Measurements from ENCODE around the gene SNX32.
A peak's percentile ranks its signal among the peaks of the same experiment; 100 is the strongest.

SNX32 gene

GRCh38 chr11:65882120-65883057, 48.6 kb downstream of the SNX32 start:
- TF ChIP-seq ZFX (IDR thresholded peaks at IDR 0.05; ENCODE audit: borderline replicate concordance), result no peak
- no peak for TF ChIP-seq CTCF (IDR thresholded peaks at IDR 0.05)
- H3K27ac ChIP-seq, result no peak overlapping the region

DNA sequence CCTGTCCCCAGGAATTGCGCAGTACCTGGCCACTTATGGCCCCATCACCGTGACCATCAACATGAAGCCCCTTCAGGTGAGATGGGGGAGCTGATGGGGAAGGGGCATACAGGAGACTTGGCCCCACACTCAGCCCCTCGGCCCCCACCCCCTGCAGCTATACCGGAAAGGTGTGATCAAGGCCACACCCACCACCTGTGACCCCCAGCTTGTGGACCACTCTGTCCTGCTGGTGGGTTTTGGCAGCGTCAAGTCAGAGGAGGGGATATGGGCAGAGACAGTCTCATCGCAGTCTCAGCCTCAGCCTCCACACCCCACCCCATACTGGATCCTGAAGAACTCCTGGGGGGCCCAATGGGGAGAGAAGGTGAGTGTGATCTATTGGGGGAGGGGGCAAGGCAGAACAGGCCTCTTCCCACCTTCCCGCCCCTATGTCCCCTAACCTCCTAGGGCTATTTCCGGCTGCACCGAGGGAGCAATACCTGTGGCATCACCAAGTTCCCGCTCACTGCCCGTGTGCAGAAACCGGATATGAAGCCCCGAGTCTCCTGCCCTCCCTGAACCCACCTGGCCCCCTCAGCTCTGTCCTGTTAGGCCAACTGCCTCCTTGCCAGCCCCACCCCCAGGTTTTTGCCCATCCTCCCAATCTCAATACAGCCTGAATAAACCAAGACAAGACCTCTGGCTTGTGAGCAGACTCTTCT, 49.4 kb downstream of the SNX32 start:
- no peak overlapping the region for H3K27ac ChIP-seq
- TF ChIP-seq ZFX (IDR thresholded peaks at IDR 0.05; ENCODE audit: borderline replicate concordance), result no peak
- no peak for TF ChIP-seq CTCF (IDR thresholded peaks at IDR 0.05)

- no peak overlapping the region for H3K27ac ChIP-seq
- TF ChIP-seq ZFX (IDR thresholded peaks at IDR 0.05; ENCODE audit: borderline replicate concordance), result no peak
- no peak for TF ChIP-seq CTCF (IDR thresholded peaks at IDR 0.05)
These were observed 50.3 kb downstream of the SNX32 start for GRCh38 chr11:65883786-65884715.

- TF ChIP-seq CTCF (IDR thresholded peaks at IDR 0.05) (peak; percentile 99), ZFX (IDR thresholded peaks at IDR 0.05; ENCODE audit: borderline replicate concordance) (no peak)
- no peak overlapping the region for H3K27ac ChIP-seq
These were observed 50.9 kb downstream of the SNX32 start for GRCh38 chr11:65884716-65885092.

DNA sequence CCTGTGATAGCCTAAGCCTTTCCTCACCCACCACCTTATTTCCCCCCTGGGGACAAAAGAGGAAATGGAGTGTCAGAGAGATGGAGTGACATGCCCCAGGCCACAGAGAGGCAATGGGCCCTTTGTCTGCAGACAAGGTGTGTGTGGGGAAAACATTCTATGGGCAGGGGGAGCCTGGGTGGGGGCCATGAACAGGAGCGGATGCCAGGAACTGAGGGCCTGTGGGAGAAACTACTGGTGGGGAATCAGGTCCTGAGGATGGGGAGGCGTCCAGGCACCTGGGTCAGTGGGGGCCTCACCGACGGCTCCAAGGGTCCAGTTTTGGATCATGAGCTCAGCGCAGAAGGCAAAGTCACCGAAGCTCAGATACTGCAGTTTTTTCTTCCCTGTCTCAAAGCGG, 51.5 kb downstream of the SNX32 start:
- no peak for TF ChIP-seq CTCF (IDR thresholded peaks at IDR 0.05)
- no peak for TF ChIP-seq ZFX (IDR thresholded peaks at IDR 0.05; ENCODE audit: borderline replicate concordance)
- H3K27ac ChIP-seq, result no peak overlapping the region

GRCh38 chr11:65885808-65886536, 52.2 kb downstream of the SNX32 start:
- no peak for TF ChIP-seq ZFX (IDR thresholded peaks at IDR 0.05; ENCODE audit: borderline replicate concordance)
- TF ChIP-seq CTCF (IDR thresholded peaks at IDR 0.05), result no peak

More at GRCh38 chr11:65885808-65886536, 52.2 kb downstream of the SNX32 start:
- peak overlapping the region; percentile 82; the same call in 1 of the 2 replicates for H3K27ac ChIP-seq
